Activated CD4-positive, alpha-beta T cell treated with anti-CD3 and anti-CD28 coated beads for 48 hours (primary cell): ENCODE results near the gene ELMO2.

Experiments
- DNase-seq: peaks from one replicate; pipeline ENCODE4 v3.0.0-alpha.2; 2020

The ELMO2 gene

DNA sequence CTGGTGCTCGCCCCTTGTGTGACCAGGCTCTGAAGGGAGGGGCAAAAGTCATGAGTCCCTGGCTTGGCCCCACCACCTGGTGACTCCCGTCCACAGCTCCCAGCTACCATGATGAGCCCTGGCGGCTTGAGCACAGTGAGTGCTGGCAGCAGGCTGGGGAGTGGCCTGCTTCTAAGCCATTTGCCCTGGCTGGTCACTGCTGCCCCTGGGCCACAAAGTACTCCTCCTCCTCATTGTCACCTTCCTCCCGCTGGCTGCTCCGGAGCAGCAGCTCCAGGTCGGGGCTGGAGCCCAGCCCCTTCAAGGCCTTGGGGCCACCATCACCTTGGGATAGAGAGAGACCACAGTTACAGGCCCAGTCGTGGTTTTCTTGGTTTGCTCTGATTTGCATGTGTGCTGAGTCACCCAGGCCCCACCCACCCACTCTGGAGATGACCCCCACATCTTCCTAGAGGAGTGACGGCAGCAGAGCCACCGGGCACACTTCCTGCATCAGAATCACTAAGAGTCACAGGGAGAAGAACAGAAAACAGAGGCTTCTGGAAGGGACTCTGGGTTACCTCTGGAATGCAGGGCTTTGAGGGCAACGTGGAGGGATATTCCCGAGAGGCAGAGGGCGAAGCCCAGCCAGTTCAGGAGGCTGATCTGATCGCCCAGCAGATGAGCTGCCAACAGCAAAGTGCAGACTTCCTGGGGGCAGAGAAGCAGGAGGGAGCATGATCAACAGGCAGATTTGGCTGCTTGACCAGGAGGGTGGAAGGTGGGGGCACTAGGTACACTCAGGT is 56.0 kb downstream of the ELMO2 start:
- no peak for DNase-seq

DNA sequence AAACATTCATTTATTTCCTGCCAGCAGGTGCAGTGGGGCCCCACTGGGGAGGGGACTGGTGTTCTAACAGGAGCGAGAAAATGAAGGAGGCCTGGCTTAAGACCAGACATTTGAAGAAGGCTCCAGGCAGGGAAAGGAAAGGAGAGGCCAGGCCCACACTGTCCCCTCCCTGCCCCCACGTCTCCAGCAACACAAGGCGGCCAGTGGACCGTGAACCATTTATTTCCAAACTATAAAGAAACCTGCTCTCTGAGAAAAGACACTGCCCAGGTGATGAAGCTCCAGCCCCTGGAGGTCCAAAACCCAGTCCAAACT is 56.7 kb downstream of the ELMO2 start:
- DNase-seq, result no peak

DNA sequence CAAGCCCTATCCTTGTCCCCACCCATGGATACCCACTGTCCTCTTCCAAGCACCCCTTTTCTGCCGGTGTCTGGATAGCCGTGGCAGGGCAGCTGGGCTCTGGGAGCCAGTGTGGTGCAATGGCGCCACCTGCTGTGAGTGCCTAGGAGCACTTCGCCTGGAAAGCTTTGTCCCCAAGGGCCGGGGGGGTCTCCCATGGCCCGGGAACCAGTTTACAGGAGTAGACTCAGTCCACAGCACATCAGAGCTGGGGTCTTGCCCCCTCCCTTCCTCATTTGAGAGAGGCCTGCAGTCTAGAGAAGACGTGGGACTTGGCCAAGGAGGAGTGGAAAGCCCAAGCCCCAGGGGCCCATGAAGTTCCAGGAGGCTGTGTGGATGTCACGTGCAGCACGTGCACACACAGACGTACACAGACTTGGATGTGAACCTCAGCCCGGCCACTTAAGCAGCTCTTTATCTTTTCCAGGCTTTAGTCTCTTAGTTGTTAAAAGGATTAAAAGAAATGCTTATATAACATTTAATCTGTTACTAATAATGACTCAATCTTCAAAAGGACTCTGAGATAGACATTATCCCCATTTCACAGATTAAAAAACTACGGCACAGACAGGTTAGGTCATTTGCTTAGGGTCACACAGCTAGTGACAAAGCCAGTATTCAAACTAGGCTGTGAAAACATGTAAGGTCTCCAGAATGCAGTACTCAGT is 57.2 kb downstream of the ELMO2 start:
- peak; percentile 62 for DNase-seq

DNA sequence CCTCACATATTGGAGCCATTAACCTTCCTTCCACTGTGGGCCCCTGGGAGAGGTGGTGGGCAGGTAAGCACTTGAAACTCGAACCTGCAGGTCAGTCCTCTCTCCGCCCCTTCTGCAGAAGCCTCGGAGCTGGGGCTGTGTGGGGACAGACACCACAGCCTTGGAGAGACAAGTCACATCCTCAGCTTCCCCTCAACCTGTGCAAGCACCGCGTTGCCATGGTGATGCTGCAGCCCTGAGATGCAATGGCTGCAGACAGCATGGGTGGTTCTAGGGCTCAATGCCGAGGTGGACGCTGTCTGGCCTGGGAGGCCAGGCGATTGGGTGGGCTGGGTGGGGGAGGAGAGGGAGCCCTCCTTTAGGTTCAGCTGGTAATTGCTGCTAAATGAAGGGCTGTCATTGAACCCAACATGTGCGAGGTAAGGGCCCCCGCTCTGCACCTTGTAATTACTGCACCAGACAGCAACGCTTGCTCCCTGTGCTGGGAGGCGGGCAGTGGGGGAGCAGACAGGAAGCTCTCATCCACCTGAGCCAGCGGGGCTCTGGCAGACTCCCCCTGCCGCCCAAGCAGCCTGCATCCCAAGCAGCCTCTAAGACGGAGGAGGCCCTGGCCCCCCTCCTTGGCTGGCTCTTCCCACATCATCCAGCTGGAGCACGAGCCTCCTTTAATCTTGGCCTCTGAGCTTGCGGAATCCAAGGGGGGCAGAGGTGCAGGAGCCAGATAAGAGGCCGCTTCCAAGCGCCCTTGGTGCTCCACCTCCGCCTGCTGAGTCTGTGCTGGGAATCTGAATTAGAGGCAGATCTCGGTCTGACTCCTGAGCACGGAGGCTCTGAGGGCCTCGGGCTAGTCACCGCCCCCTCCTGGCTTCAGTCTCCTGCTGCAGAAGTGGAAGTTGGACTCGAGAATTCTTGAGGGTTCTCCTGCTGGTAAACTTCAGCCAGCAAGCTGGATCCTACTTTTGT is 58.3 kb downstream of the ELMO2 start:
- DNase-seq, result no peak

DNA sequence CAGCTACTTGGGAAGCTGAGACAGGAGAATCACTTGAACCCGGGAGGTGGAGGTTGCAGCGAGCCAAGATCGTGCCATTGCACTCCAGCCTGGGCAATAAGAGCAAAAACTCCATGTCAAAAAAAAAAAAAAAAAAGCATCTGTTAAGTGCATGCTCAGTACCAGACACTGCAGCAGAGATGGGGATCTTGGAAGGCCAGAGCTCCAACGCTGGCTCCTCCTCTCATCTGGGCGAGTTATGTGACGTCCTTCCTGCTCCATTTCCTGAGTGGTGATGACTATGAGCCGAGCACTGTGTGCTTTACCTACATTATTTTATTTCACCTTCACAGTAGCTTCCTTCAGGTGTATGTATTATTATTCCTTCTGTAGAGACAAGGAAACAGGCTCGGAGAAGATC is 59.6 kb downstream of the ELMO2 start:
- DNase-seq, result no peak

DNA sequence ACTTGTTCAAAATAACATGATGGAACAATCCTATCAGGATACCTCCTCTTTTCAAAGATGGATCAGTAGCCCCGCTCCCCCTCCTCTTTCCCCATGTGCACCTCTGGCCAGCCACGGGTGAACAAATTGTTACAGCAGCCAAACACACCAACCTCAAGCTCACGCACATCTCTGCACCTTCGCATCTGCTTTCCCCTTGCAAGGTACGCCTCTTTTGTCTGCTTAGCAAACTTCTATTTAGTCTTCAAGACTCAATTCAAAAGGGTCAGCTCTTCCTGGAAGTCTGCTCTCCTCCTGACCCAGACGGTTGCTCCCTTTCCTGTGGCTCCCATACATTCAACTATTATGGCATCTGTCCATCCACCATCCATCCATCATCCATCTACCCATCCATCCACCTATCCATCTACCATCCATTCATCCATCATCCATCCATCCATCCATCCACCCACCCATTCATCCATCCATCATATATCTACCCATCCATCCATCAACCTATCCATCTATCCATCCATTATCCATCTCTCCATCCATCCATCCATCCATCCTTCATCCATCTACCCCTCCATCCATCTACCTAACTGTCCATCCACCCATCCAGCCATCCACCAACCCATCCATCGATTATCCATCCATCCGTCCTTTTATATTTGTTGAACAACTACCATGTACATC is 61.8 kb downstream of the ELMO2 start:
- DNase-seq, result no peak

DNA sequence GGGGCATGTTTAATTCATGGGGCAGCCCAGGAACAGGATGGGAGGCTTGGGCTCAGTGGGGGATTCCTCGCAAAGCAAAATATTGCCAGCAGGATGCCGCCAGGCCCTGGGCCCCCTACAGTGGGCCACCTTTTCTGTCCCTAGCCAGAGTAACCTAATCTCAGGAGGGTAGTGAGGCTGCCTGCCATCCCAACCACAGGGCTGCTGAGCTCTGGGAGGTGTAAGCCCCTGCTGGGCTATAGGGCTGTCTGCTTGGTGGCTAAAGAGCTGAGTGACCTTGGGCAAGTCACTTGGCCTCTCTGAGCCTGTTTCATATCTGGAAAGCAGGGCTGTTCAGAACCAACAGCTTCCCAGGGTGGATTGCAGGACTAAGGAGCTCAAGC is 62.4 kb downstream of the ELMO2 start:
- DNase-seq, result no peak

DNA sequence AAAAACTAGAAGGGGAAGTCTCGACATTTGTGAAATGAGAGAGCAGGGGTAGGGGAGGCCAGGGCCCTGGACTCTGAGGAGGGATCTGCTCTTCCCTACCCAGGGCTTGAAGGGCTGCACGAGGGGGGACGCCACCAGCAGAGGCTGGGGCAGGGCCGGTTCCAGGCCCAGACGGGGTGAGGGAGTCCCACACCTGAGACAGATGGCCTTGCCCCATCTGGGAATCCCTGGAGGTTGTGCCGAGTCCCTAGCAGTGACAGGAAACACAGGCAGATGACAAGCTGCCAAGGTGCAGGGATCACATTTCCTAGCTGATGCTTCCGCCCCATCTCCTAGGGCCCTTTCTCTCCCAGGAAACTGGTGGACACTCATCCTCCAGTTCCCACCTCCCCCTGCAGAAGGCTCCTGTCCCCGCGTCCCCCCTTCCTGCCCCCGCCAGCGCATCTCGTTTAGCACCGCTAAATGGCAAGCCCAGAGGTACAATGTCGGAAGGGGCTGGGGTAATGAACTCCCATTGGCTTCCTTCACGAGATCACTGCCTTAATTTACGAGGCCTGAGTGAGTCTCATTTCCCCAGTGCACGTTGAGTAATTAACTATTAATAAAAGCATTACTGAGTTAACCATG is 63.0 kb downstream of the ELMO2 start:
- DNase-seq, result no peak

DNA sequence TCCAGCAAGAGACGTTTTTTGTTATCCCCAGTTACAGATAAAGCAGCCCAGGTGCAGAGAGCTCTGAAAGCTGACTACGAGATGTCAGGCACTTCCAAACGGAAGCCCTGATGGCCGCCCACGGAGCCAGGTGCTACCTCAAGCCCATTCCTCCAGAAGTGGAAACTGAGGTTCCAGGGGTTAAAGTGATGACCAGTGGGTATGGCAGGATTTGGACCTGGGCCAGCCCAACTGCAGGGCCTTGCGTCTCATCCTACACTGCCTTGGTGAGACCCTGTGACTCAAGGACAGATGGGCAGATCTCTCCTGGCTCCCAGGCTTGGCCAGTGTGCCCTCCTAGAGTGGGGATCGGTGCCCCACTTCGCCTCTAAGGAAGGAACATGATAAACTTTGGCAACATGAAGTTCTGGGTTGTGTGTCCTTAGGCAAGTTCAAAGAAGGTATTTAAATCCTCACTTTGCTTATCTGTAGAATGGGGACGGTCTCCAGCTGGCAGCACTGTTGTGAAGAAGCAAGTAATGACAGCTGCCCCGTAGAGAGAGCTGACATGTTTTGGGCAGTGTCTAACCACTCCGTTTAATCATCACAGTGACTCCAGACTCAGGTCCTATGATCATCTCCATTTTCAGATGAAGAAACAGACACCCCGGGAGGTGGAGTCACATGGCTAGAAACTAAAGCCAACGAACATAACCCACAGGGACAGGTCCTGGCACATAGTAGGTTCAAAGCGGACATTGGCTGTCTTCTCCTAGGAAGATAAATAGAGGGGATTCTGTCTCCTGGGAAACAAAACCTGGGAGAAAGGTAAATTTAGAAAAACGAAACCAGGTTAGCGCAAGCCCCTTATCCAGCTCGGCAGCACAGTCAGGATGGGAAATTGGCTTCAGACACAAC is 63.7 kb downstream of the ELMO2 start:
- no peak for DNase-seq

DNA sequence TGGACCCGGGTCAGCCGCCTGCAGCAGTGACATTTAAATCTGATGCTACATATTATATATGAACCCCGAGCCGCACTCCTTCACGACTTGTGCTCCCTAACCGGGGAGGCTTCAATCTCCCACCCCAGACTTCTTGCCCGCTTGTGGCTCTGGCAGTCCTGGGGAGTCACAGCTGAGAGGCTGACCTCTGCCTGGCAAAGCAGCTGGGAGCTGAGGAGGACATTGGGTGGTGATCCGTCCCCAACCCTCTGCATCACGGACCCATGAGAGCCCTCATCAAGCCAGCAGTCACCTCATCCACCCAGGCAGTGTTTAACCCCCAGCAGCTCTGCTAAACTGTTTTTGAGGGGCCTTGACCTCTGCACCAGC is 64.4 kb downstream of the ELMO2 start:
- DNase-seq, result no peak

DNA sequence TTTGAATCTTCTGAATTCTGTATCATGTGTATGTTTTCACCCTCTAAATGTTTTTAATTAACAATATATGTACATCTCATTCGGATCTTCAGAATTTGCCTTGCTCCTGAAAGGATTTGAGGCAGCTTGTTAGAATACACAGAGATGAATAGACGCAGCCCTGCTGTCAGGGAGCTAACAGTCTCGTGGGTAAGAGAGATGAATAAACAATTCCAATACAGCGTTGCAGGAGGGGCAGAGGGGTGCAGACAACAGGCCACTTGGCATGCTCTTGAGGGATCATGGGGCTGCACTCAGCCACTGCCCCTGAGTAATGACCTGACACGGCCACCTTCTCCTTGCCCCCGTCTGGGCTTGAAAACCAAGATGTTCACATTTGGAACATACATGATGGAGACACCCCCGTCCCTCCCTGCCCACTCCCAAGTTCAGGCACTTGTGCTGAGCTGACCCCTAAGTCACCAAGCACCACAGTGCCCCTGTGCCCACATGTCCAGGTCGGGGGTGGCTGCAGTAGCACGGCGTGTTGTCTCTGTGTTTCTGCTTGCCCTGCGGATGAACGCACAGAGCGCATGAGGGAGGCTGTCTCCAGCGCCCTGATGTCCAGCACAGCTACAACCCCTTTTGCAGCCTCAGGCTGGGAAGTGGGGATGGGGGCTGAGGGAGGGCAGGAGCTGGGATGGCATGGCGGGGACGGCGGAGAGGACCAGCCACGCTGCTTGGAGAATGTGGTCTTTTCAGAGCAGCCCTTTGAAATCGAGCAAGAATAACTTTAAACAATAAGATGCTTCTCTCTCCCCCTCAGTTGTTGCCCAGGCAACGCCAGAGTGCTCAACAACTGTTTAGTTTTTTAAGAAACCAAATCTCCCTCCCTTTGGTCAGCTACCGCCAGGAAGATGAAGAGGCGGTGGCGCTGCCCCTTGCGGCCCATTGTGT is 65.1 kb downstream of the ELMO2 start:
- DNase-seq, result no peak

DNA sequence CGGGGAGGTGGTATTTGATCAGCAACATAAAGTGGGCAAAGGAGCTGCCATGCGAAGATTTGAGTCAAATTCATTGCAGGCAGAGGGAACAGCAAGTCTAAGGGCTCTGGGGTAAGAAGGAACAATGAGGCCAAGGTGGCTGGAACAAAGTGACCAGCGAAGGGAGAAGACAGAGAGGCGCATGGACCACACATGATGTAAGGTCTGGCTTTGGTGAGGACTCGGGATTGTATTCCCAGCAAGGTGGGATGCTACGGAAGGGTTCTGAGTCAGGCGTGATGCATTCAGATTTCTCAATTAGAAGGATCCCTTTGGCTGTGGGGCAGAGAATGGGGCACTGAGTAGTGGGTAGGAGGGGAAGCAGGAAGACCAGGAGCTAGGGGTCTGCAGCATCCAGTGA is 67.4 kb downstream of the ELMO2 start:
- no peak for DNase-seq

DNA sequence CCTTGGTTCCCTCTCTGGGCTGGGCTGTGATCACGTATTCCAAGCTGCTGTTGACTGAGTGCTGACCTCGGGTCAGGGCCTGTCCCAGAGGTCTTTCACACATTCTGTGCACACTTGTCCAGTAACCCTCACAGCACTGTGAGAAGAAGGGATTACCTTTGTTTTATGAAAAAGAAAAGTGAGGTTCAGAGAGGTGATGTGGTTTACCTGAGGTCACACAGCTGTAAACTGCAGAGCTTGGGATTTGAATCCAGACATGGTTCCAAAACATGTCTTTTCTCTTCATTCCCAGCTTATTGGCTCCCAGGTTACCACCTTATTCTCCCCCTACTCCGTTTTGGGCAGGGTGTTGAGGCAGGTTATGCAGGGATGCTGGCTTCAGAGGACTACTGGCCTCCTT is 69.7 kb downstream of the ELMO2 start:
- no peak for DNase-seq

DNA sequence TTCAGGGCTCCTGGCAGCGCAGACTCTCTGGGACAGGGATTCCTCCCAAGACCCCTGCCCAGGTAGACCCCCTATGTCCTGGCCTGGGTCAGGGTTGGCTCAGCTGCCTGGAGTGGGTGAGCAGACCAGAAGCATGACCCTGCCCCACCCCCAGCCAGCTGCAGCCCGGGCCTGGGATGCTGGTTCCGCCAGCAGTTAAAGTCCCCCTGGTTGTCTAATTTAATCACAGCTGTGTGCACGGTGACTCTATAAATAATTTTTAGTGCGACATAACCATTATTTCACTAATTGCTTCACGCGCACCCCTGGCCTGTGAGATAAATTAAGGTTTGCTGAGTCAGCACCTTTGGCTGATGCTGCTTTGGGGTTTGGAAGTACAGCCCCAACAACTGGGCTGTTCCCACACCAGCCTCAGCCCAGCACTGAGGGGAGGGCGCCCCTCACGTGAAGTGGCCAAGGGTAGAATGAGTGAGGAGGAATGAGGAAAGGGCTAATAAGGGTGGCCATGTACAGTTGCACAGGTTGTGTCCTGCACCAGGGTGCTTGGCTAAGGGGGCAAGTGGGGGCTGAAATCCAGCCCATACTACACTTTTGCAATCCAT is 72.0 kb downstream of the ELMO2 start:
- no peak for DNase-seq

DNA sequence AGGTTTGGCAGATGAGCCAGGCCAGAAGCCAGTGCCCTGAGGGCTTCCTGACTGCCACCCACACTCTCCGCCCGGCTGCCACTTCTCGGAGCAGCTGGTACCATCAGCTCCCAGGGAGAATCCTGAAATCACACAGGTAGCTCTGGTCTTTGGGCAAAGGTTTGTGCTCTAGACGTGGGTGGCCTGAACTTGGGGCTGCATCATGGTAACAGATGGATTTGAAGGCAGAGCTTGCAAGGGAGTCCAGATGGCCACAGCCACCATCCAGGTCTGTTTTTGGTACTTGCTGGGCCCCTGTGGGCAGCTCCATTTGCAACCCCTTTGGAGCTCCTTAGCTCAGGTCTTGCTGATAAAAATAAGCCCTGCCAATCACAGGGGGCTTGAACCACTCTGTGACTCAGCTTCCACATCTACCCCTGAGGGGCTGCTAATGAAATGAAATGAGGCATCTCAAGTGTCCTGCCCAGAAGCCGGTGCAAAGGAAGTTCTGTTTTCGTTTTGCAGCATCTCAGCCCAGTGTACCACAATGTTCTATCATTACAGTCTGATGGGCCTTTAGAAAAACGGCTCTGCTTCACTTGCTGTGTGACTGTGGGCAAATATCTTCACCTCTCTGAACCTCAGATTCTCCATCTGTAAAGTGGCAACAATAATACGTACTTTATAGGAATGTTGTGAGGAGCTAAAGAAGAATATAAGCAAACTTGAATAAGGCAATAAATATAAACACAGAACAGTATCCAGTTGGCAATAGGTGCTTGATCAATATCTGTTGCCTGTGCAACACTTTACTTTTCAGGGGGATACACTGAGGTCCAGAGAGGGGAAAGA is 73.0 kb downstream of the ELMO2 start:
- no peak for DNase-seq

DNA sequence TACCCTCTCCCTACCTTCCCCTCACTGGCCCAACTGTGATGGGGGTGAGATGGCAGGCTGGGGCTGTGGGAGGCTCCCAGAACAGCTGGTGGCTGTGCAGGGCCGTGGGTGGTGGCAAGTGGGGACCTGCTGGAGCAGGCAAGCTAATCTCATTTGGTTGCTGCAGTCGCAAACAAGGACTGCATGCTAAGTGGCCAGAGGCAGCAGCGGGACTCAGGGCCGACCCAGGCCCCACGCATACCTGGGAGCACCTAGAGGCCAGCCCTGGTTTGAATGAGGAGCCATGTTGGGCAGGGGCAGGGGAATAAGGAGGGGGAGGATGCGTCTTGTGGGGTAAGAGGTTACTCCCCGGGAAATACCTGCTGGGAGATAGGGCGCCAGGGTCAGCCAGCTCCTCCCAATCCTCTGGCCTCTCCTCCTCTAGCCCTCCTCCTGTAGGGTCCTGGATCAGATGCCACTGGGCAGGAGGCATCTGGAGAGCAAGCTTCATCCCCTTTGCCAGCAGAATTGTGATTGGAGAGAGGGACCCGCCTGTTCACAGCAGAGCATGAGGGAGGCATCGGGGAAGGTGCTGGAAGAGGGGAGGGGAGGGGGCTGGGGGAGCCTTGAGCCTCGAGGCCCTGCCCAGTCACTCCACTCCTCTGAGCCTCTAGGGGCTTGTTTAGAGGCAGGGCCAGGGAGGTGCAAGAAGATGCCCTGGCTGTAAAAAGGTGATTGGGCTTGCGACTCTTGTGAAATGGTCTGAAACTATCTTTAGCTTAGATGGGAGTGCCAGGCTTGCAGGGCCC is 73.8 kb downstream of the ELMO2 start:
- no peak for DNase-seq

DNA sequence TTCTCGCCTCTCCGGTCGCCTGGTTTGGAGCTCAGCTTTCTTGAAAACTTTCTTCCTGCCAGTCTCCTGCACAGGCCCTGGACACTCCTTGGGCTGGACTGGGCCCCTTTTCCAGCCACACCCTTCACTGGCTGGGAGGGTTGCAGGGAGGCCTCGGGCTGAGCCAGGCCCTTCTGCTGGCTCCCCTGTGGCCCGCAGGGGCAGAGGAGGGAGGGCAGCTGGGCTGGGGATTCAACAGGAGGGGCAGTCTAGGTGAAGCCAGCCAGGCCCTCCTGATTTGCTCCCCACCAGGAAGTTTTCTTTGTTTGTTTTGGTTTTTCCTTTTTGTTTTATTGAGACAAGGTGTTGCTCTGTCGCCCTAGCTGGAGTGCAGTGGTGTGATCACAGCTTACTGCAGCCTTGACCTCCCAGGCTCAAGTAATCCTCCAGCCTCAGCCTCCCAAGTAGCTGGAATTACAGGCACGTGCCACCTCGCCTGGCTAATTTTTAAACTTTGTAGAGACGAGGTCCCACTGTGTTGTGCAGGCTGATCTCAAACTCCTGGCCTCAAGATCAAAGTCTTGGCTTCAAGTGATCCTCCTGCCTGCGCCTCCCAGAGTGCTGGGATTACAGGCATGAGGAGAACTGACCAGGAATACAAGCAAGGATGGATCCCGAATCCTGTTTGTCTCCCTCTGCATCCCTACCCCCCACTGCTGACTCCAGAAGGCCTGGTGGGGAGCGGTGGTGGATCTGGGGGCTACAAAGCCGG is 74.6 kb downstream of the ELMO2 start:
- DNase-seq, result no peak
